Panc1 (cell line): Measurements from ENCODE around the gene ZAR1. TPM values are rescaled to one million over a fixed set of nuclear protein-coding genes. Genes with fewer than 3 reads are reported as not detected.

Source experiments
- ATAC-seq: fragments of 200-7000 bp; cut with Tn5 transposase; 2 replicates; pipeline ENCODE4 v1.9.1; 2020; ENCODE audit warnings: mild to moderate bottlenecking, moderate library complexity
- BruUV-seq: library from RNA; stranded (reverse); fragments of 400-500 nt; replicated peaks from 2 replicates; lab custom pipeline; 2021; lab: Mats Ljungman, UMichigan
- CTCF ChIA-PET: fragments of 300-600 bp; sonication (Branson Sonifier 250); formaldehyde crosslinking; loops from one replicate; lab custom pipeline; 2022; ENCODE audit warnings: antibody characterized with exemption; lab: Charles Lee
- POLR2A ChIA-PET: fragments of 300-600 bp; sonication (Branson Sonifier 250); formaldehyde crosslinking; loops from one replicate; lab custom pipeline; 2022; ENCODE audit warnings: antibody characterized with exemption; lab: Charles Lee
- DNase-seq: peaks from one replicate; pipeline ENCODE4 v3.0.0-alpha.2; 2010; ENCODE audit warnings: low read depth, low spot score
- H3K27ac ChIP-seq: 2 replicates; pipeline ENCODE4 v1.5.1; 2011; ENCODE audit warnings: mild to moderate bottlenecking, low read length, inconsistent platforms
- H3K27me3 ChIP-seq: fragments of 200-500 bp; sonication (Bioruptor generic); 2 replicates; pipeline ENCODE4 v1.6.0; 2014; ENCODE audit warnings: low read length, inconsistent platforms; ENCODE audit not compliant: control insufficient read depth, insufficient read depth
- H3K36me3 ChIP-seq: fragments of 200-500 bp; sonication (Bioruptor generic); 2 replicates; pipeline ENCODE4 v1.5.1; 2014; ENCODE audit warnings: inconsistent platforms, mild to moderate bottlenecking, low read length, moderate library complexity; ENCODE audit not compliant: control insufficient read depth, insufficient read depth
- H3K4me1 ChIP-seq: 2 replicates; pipeline ENCODE4 v1.5.1; 2011; ENCODE audit warnings: inconsistent platforms, mild to moderate bottlenecking, low read length, moderate library complexity; ENCODE audit not compliant: control insufficient read depth, insufficient read depth
- H3K4me3 ChIP-seq, 2 experiments: 2 replicates each; pipeline ENCODE4 v1.5.1; 2011 to 2012; ENCODE audit warnings: low read depth in 2 of 2, low read length in 2 of 2, mild to moderate bottlenecking in 2 of 2, inconsistent platforms in 1 of 2, moderate library complexity in 1 of 2
- H3K9me3 ChIP-seq: fragments of 200-500 bp; sonication (Bioruptor generic); 2 replicates; pipeline ENCODE4 v1.5.1; 2014; ENCODE audit warnings: low read depth, mild to moderate bottlenecking, inconsistent platforms, low read length, moderate library complexity; ENCODE audit not compliant: control insufficient read depth, insufficient read depth
- POLR2AphosphoS5 ChIP-seq: IDR thresholded peaks from 2 replicates; pipeline ENCODE4 v1.6.1; 2012; ENCODE audit warnings: mild to moderate bottlenecking, low read depth, low read length, moderate library complexity
- SIN3A ChIP-seq: IDR thresholded peaks from 2 replicates; pipeline ENCODE4 v1.6.1; 2012; ENCODE audit warnings: low read depth, mild to moderate bottlenecking, low read length, moderate library complexity, borderline replicate concordance; ENCODE audit not compliant: insufficient read depth
- TCF7L2 ChIP-seq: IDR thresholded peaks from 2 replicates; pipeline ENCODE4 v1.6.1; 2011; ENCODE audit warnings: mild to moderate bottlenecking, low read depth, low read length, inconsistent platforms
- in situ Hi-C: cut with HindIII; loops from 2 replicates; pipeline ENCODE4 v1.10.0; 2016; ENCODE audit warnings: low sequenced_read_pairs, low pct_unique_long_range_greater_than_20kb
- intact Hi-C: fragments of 100-400 bp; cut with micrococcal nuclease; formaldehyde crosslinking; loops from one replicate; pipeline ENCODE4 v1.10.0; 2022; ENCODE audit not compliant: unreplicated experiment
- total RNA-seq: library from RNA; stranded (reverse); gene quantifications from one replicate; pipeline ENCODE4 v1.2.1, GENCODE V29; 2021; ENCODE audit not compliant: unreplicated experiment
- TF ChIP-seq, protein P1 (sequence below): fragments of 450-650 bp; IDR thresholded peaks from 2 replicates; pipeline ENCODE4 v1.5.1; 2017; ENCODE audit warnings: mild to moderate bottlenecking
- TF ChIP-seq, protein P2 (sequence below), 2 experiments: IDR thresholded peaks; 2 replicates each; pipeline ENCODE4 v1.6.1; 2011 to 2012; ENCODE audit warnings: low read depth in 2 of 2, control low read depth in 1 of 2, low read length in 1 of 2, mild to moderate bottlenecking in 1 of 2, moderate library complexity in 1 of 2; ENCODE audit not compliant: insufficient read depth in 1 of 2

The ZAR1 gene
- total RNA-seq, 1 experiment from 2014 or later, result not detected

DNA sequence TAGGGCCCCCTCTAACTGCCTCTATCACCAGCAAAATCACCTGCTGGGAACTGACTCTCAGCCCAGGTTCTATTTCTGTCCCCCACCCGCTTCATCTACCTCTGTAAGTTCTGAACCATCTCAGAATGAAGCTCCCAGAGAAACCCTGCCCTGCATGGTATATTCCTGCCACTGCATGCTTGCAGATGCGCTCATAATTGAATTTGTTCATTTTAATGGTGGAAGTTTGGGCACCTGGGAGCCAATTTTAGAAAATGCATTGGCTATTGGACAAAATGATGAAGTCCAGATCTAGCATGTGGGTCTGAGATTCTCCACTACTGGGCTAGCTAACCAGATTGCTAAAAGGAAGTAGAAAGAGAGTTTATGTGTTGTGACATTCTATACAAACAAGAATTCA is 35.5 kb upstream of the ZAR1 start:
- intact Hi-C loops (no loop called here), in situ Hi-C loops (no loop called here)
- ChIA-PET POLR2A (interaction anchor here (0.6 kb wide), 1 partner anchor 552 kb away, joined by 3 read pairs; no protein-coding TSS in a partner anchor), CTCF (no interaction called here)
- ATAC-seq, result no peak
- Histone ChIP-seq H3K36me3 (no peaks in the 10 kb centered on the region), H3K9me3 (no peaks in the 10 kb centered on the region), H3K27me3 (no peaks in the 10 kb centered on the region), H3K4me3 (no peak overlapping the region), H3K27ac (no peak overlapping the region), H3K4me1 (no peaks in the 10 kb centered on the region)
- no peak for DNase-seq
- TF ChIP-seq SIN3A, result no peak
- TF ChIP-seq TCF7L2, result no peak
- TF ChIP-seq, protein P1, sequence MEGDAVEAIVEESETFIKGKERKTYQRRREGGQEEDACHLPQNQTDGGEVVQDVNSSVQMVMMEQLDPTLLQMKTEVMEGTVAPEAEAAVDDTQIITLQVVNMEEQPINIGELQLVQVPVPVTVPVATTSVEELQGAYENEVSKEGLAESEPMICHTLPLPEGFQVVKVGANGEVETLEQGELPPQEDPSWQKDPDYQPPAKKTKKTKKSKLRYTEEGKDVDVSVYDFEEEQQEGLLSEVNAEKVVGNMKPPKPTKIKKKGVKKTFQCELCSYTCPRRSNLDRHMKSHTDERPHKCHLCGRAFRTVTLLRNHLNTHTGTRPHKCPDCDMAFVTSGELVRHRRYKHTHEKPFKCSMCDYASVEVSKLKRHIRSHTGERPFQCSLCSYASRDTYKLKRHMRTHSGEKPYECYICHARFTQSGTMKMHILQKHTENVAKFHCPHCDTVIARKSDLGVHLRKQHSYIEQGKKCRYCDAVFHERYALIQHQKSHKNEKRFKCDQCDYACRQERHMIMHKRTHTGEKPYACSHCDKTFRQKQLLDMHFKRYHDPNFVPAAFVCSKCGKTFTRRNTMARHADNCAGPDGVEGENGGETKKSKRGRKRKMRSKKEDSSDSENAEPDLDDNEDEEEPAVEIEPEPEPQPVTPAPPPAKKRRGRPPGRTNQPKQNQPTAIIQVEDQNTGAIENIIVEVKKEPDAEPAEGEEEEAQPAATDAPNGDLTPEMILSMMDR, result no peak
- no peak for TF ChIP-seq POLR2AphosphoS5
- TF ChIP-seq, protein P2, sequence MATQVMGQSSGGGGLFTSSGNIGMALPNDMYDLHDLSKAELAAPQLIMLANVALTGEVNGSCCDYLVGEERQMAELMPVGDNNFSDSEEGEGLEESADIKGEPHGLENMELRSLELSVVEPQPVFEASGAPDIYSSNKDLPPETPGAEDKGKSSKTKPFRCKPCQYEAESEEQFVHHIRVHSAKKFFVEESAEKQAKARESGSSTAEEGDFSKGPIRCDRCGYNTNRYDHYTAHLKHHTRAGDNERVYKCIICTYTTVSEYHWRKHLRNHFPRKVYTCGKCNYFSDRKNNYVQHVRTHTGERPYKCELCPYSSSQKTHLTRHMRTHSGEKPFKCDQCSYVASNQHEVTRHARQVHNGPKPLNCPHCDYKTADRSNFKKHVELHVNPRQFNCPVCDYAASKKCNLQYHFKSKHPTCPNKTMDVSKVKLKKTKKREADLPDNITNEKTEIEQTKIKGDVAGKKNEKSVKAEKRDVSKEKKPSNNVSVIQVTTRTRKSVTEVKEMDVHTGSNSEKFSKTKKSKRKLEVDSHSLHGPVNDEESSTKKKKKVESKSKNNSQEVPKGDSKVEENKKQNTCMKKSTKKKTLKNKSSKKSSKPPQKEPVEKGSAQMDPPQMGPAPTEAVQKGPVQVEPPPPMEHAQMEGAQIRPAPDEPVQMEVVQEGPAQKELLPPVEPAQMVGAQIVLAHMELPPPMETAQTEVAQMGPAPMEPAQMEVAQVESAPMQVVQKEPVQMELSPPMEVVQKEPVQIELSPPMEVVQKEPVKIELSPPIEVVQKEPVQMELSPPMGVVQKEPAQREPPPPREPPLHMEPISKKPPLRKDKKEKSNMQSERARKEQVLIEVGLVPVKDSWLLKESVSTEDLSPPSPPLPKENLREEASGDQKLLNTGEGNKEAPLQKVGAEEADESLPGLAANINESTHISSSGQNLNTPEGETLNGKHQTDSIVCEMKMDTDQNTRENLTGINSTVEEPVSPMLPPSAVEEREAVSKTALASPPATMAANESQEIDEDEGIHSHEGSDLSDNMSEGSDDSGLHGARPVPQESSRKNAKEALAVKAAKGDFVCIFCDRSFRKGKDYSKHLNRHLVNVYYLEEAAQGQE (IDR thresholded peaks at IDR 0.05; ENCODE audit: insufficient read depth in 1 of 2, low read depth in 2 of 2, low read length in 1 of 2), result no peak
- no TSS peak for BruUV-seq

DNA sequence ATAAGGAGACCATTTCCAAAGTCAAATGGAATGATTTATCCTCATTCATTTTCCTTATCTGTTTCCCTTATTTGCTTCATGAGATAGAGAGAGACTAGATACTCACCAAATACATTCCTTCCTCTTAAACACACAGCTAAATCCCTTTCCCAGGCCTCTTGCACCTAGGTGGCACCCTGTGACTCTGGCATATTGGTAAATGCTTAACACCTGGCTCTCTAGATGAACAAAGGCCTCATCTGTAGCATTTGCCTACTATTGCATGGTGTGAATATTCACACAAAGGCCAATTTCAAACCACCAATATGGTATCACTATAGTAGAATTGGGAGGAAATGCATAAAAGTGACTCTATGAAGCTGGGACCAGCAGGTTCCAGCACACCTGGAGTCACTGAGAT is 29.1 kb upstream of the ZAR1 start:
- no TSS peak for BruUV-seq
- Histone ChIP-seq H3K9me3 (no peaks in the 10 kb centered on the region), H3K4me1 (no peaks in the 10 kb centered on the region), H3K27me3 (no peaks in the 10 kb centered on the region), H3K27ac (no peak overlapping the region), H3K4me3 (no peak overlapping the region), H3K36me3 (no peaks in the 10 kb centered on the region)
- DNase-seq (no peak), ATAC-seq (no peak)
- POLR2A ChIA-PET, result no interaction called here
- intact Hi-C loops, result no loop called here
- TF ChIP-seq POLR2AphosphoS5, result no peak
- TF ChIP-seq TCF7L2, result no peak
- TF ChIP-seq, protein P1, result no peak
- TF ChIP-seq, protein P2 (IDR thresholded peaks at IDR 0.05; ENCODE audit: insufficient read depth in 1 of 2, low read depth in 2 of 2, low read length in 1 of 2), result no peak
- no peak for TF ChIP-seq SIN3A
- in situ Hi-C loops, result no loop called here
- CTCF ChIA-PET, result no interaction called here
